MM.1S (cell line): ENCODE data around the gene SH3TC1.

ENCODE experiments used
- EZH2phosphoT487 ChIP-seq: fragments of 300-600 bp; sonication (generic); IDR thresholded peaks from 2 replicates; pipeline ENCODE4 v1.6.1; 2018; ENCODE audit warnings: antibody characterized with exemption, low read length
- TF ChIP-seq, protein P1 (sequence below): fragments of 300-600 bp; sonication (generic); IDR thresholded peaks from 2 replicates; pipeline ENCODE4 v1.5.1; 2016; ENCODE audit warnings: antibody characterized with exemption, low read length, mixed read lengths

DNA sequence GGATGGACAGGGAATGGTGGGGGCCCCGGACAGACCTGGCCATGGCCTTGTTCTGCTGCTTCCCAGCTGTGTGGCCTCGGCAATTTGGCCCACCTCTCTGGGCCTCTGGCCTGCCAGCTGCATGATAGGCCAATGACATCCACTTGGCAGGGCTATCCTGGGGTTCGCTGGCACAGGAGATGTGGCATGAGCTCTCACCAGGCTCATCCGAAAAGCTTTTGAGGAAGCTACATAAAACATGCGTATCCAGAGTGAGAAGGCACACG is 18.1 kb downstream of the SH3TC1 start:
- TF ChIP-seq, protein P1, sequence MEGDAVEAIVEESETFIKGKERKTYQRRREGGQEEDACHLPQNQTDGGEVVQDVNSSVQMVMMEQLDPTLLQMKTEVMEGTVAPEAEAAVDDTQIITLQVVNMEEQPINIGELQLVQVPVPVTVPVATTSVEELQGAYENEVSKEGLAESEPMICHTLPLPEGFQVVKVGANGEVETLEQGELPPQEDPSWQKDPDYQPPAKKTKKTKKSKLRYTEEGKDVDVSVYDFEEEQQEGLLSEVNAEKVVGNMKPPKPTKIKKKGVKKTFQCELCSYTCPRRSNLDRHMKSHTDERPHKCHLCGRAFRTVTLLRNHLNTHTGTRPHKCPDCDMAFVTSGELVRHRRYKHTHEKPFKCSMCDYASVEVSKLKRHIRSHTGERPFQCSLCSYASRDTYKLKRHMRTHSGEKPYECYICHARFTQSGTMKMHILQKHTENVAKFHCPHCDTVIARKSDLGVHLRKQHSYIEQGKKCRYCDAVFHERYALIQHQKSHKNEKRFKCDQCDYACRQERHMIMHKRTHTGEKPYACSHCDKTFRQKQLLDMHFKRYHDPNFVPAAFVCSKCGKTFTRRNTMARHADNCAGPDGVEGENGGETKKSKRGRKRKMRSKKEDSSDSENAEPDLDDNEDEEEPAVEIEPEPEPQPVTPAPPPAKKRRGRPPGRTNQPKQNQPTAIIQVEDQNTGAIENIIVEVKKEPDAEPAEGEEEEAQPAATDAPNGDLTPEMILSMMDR, result no peak
- TF ChIP-seq EZH2phosphoT487, result no peak
